Measurements from ENCODE around the gene SMAD3. TPM values are rescaled to one million over a fixed set of nuclear protein-coding genes. Genes with fewer than 3 reads are reported as not detected.
A peak's percentile ranks its signal among the peaks of the same experiment; 100 is the strongest.

SMAD3 gene
- total and polyA plus RNA-seq, 4 donors: 10.9 to 41.6 (median 23.4) TPM

- Histone ChIP-seq H3K4me3 (no peak overlapping the region), H3K9me3 (ENCODE audit: control insufficient read depth in 4 of 4, insufficient read depth in 3 of 4, low read length in 3 of 4) (no peaks in the 10 kb centered on the region), H3K27ac (ENCODE audit: low read depth in 1 of 2, low read length in 1 of 2) (no peak overlapping the region), H3K9ac (ENCODE audit: insufficient read depth in 1 of 2, low read length in 2 of 2) (no peak overlapping the region), H3K27me3 (ENCODE audit: control insufficient read depth in 3 of 3, insufficient read depth in 3 of 3, low read length in 2 of 3) (no peaks in the 10 kb centered on the region), H3K36me3 (ENCODE audit: control insufficient read depth in 4 of 4, insufficient read depth in 4 of 4, low read length in 4 of 4) (peaks cover 0 to 11% (median 8%) of the 10 kb centered on the region in 4 donors), H3K4me1 (ENCODE audit: control insufficient read depth in 5 of 5, insufficient read depth in 5 of 5, low read length in 5 of 5) (peaks cover 0 to 23% (median 4%) of the 10 kb centered on the region in 5 donors)
- DNase-seq (no peak), ATAC-seq (ENCODE audit: insufficient read depth, low FRiP score) (no peak)
- WGBS, 2 donors: 95% methylated on average over 6 of the region's 6 CpGs
- TF ChIP-seq CTCF (IDR thresholded peaks at IDR 0.05; ENCODE audit: control extremely low read depth, extremely low read depth): no peak
Observed at GRCh38 chr15:67196222-67196621, 130.8 kb downstream of the SMAD3 start.

- Histone ChIP-seq H3K9me3 (ENCODE audit: control insufficient read depth in 4 of 4, insufficient read depth in 3 of 4, low read length in 3 of 4) (no peaks in the 10 kb centered on the region), H3K9ac (ENCODE audit: insufficient read depth in 1 of 2, low read length in 2 of 2) (no peak overlapping the region), H3K27me3 (ENCODE audit: control insufficient read depth in 3 of 3, insufficient read depth in 3 of 3, low read length in 2 of 3) (no peaks in the 10 kb centered on the region), H3K36me3 (ENCODE audit: control insufficient read depth in 4 of 4, insufficient read depth in 4 of 4, low read length in 4 of 4) (peaks cover 0 to 12% (median 6%) of the 10 kb centered on the region in 4 donors), H3K4me1 (ENCODE audit: control insufficient read depth in 5 of 5, insufficient read depth in 5 of 5, low read length in 5 of 5) (peaks cover 0 to 23% (median 4%) of the 10 kb centered on the region in 5 donors), H3K4me3 (no peak overlapping the region), H3K27ac (ENCODE audit: low read depth in 1 of 2, low read length in 1 of 2) (no peak overlapping the region)
- no peak for TF ChIP-seq CTCF (IDR thresholded peaks at IDR 0.05; ENCODE audit: control extremely low read depth, extremely low read depth)
- WGBS, 2 donors: 86 to 92% methylated on average over 8 of the region's 8 CpGs
- DNase-seq (peak in 2 of 3 donors; percentile 25 to 33), ATAC-seq (ENCODE audit: insufficient read depth, low FRiP score) (no peak)
Observed at GRCh38 chr15:67196672-67197363, 131.4 kb downstream of the SMAD3 start.

- Histone ChIP-seq H3K27ac (ENCODE audit: low read depth in 1 of 2, low read length in 1 of 2) (no peak overlapping the region), H3K36me3 (ENCODE audit: control insufficient read depth in 4 of 4, insufficient read depth in 4 of 4, low read length in 4 of 4) (peaks cover 0 to 14% (median 2%) of the 10 kb centered on the region in 4 donors), H3K4me3 (no peak overlapping the region), H3K9me3 (ENCODE audit: control insufficient read depth in 4 of 4, insufficient read depth in 3 of 4, low read length in 3 of 4) (no peaks in the 10 kb centered on the region), H3K4me1 (ENCODE audit: control insufficient read depth in 5 of 5, insufficient read depth in 5 of 5, low read length in 5 of 5) (peaks cover 0 to 23% (median 4%) of the 10 kb centered on the region in 5 donors), H3K9ac (ENCODE audit: insufficient read depth in 1 of 2, low read length in 2 of 2) (no peak overlapping the region), H3K27me3 (ENCODE audit: control insufficient read depth in 3 of 3, insufficient read depth in 3 of 3, low read length in 2 of 3) (no peaks in the 10 kb centered on the region)
- WGBS, 2 donors: 94 to 97% methylated on average over 2 of the region's 2 CpGs
- no peak for TF ChIP-seq CTCF (IDR thresholded peaks at IDR 0.05; ENCODE audit: control extremely low read depth, extremely low read depth)
- ATAC-seq (ENCODE audit: insufficient read depth, low FRiP score) (no peak), DNase-seq (no peak)
Observed at GRCh38 chr15:67197364-67197695, 131.9 kb downstream of the SMAD3 start.
